ENCODE data around the gene SMARCC1. TPM values are rescaled to one million over a fixed set of nuclear protein-coding genes. Genes with fewer than 3 reads are reported as not detected.

SMARCC1 gene
- total RNA-seq, 4 donors from 2014 or later, result 28.2 to 51.7 (median 31.2) TPM

DNA sequence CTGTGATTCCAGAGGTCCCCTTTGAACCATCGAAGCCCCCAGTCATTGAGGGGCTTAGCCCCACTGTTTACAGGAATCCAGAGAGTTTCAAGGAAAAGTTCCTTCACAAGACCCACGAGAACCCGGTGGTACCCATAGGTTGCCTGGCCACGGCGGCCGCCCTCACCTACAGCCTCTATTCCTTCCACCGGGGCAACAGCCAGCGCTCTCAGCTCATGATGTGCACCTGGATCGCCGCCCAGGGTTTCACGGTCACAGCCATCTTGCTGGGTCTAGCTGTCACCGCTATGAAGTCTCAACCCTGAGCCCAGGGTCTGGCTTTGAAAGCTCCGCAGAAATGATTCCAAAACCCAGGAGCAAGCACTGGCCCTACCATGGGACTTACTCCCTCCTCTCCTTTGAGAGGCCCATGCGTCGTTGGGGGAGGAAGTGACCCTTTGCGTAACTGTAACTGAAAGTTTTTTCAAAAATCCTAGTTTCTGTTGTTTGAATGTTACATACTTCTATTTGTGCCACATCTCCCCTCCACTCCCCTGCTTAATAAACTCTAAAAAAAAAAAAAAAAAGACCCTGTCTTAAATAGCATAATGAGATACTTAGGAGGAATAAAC is 118.0 kb downstream of the SMARCC1 start:
- 58 to 95% methylated on average over 3 to 16 of the region's 16 CpGs for WGBS, 2 donors
- H3K9me3 ChIP-seq, result no peaks in the 10 kb centered on the region
- H3K27me3 ChIP-seq, result no peaks in the 10 kb centered on the region
- no peak overlapping the region for H3K4me3 ChIP-seq
- no peak for DNase-seq
- H3K27ac ChIP-seq, result no peak overlapping the region
- H3K36me3 ChIP-seq, result peaks cover 0 to 83% (median 0%) of the 10 kb centered on the region in 3 donors
- intact Hi-C loops (cut with DNase I), result no loop called here
- peaks cover 0 to 11% (median 0%) of the 10 kb centered on the region in 3 donors for H3K4me1 ChIP-seq
- no peak for TF ChIP-seq POLR2A (IDR thresholded peaks at IDR 0.05)
- TF ChIP-seq, protein P1, sequence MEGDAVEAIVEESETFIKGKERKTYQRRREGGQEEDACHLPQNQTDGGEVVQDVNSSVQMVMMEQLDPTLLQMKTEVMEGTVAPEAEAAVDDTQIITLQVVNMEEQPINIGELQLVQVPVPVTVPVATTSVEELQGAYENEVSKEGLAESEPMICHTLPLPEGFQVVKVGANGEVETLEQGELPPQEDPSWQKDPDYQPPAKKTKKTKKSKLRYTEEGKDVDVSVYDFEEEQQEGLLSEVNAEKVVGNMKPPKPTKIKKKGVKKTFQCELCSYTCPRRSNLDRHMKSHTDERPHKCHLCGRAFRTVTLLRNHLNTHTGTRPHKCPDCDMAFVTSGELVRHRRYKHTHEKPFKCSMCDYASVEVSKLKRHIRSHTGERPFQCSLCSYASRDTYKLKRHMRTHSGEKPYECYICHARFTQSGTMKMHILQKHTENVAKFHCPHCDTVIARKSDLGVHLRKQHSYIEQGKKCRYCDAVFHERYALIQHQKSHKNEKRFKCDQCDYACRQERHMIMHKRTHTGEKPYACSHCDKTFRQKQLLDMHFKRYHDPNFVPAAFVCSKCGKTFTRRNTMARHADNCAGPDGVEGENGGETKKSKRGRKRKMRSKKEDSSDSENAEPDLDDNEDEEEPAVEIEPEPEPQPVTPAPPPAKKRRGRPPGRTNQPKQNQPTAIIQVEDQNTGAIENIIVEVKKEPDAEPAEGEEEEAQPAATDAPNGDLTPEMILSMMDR (IDR thresholded peaks at IDR 0.05), result no peak

DNA sequence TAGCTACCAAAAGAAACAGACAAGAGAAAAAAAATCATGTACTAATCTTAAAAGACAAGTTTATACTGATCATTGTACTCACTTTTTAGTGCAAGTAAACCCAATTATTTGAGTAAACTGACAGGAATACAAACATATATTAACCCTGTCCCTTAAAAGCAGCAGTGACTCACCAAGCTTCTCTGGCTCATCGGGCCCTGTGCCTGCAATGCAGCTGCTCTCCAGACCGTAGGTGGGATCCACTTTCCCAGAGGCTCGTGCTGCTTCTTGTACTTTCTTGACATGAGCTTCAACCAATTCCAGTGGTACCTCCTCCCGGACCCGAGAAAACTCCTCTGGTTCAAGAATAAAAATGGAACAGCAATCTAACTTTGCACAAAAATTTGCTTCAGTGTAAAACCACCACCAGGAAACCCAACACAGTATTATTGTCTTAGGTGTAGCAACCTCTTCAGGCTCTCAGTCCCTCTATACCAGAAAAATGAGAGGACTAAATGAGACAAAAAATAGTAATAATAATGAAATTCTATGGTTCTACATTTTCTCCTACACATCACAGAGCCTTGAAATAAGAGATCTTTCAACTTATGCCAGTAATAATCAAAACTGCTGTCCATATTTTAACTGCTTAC is 120.5 kb downstream of the SMARCC1 start:
- H3K27me3 ChIP-seq, result no peaks in the 10 kb centered on the region
- H3K9me3 ChIP-seq, result no peaks in the 10 kb centered on the region
- H3K36me3 ChIP-seq, result peaks cover 0 to 84% (median 0%) of the 10 kb centered on the region in 3 donors
- no peak overlapping the region for H3K4me3 ChIP-seq
- DNase-seq, result no peak
- 20 to 52% methylated on average over 1 to 5 of the region's 5 CpGs for WGBS, 2 donors
- H3K27ac ChIP-seq, result no peak overlapping the region
- TF ChIP-seq, protein P1 (IDR thresholded peaks at IDR 0.05), result peak in 1 of 6 experiments; percentile 17
- TF ChIP-seq POLR2A (IDR thresholded peaks at IDR 0.05), result no peak
- intact Hi-C loops (cut with DNase I), result no loop called here
- H3K4me1 ChIP-seq, result peaks cover 0 to 11% (median 0%) of the 10 kb centered on the region in 3 donors

DNA sequence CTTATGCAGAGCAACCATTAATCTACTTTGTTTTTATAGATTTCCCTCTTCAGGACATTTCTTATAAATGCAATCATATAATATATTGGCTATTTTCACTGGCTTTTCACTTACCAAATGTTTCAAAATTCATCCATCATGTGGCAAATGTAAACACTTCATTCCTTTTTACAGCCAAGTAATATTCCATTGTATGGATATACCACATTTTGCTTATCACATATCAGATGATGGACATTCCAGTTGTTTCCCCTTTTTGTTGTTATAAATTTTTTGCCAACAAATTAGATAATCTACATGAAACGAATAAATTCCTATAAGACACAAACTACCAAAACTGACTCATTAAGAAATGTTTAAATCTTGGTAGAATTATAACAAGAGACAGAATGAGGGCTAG is 123.2 kb downstream of the SMARCC1 start:
- Histone ChIP-seq H3K9me3 (no peaks in the 10 kb centered on the region), H3K27ac (no peak overlapping the region), H3K36me3 (peaks cover 0 to 79% (median 0%) of the 10 kb centered on the region in 3 donors), H3K27me3 (no peaks in the 10 kb centered on the region), H3K4me3 (no peak overlapping the region), H3K4me1 (peaks cover 0 to 11% (median 0%) of the 10 kb centered on the region in 3 donors)
- WGBS, 2 donors, result 100% methylated on average over 1 of the region's 1 CpG
- no peak for TF ChIP-seq POLR2A (IDR thresholded peaks at IDR 0.05)
- TF ChIP-seq, protein P1 (IDR thresholded peaks at IDR 0.05), result no peak
- intact Hi-C loops (cut with DNase I), result no loop called here
- DNase-seq, result no peak

- no peak for DNase-seq
- Histone ChIP-seq H3K9me3 (no peaks in the 10 kb centered on the region), H3K27me3 (no peaks in the 10 kb centered on the region), H3K27ac (no peak overlapping the region), H3K4me1 (no peaks in the 10 kb centered on the region), H3K4me3 (no peak overlapping the region), H3K36me3 (peaks cover 0 to 66% (median 0%) of the 10 kb centered on the region in 3 donors)
- 88 to 100% methylated on average over 1 to 3 of the region's 3 CpGs for WGBS, 2 donors
- intact Hi-C loops (cut with DNase I), result no loop called here
- TF ChIP-seq, protein P1 (IDR thresholded peaks at IDR 0.05), result no peak
- TF ChIP-seq POLR2A (IDR thresholded peaks at IDR 0.05), result no peak
Measured at GRCh38 chr3:47652142-47652541, 129.6 kb downstream of the SMARCC1 start.

DNA sequence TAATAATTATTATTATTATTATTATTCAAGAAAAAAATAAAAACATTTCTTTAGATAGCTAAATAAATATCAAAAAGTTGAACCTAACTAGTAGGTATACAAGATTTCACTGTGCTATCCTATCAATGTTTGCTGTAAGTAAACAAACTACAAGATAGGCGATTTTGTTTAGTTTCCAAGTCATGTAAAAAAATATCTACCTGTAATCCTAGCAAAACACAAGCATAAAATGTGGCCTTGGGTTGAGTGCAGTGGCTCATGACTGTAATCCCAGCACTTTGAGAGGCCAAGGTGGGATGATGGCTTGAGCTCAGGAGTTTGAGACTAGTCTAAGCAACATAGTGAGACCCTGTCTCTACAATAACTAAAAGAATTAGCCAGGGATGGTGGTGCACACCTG is 131.4 kb downstream of the SMARCC1 start:
- TF ChIP-seq, protein P1 (IDR thresholded peaks at IDR 0.05), result no peak
- TF ChIP-seq POLR2A (IDR thresholded peaks at IDR 0.05), result no peak
- H3K27me3 ChIP-seq, result no peaks in the 10 kb centered on the region
- peaks cover 0 to 55% (median 0%) of the 10 kb centered on the region in 3 donors for H3K36me3 ChIP-seq
- DNase-seq, result no peak
- peaks cover 0 to 6% (median 0%) of the 10 kb centered on the region in 3 donors for H3K4me1 ChIP-seq
- intact Hi-C loops (cut with DNase I), result no loop called here
- H3K27ac ChIP-seq, result no peak overlapping the region
- no peaks in the 10 kb centered on the region for H3K9me3 ChIP-seq
- 82 to 95% methylated on average over 1 of the region's 1 CpG for WGBS, 2 donors
- H3K4me3 ChIP-seq, result no peak overlapping the region

All from esophagus squamous epithelium (tissue), 5 donors.